ENCODE results near the gene ALDH1A2.

GRCh38 chr15:58103482-58103881, 38.0 kb upstream of the ALDH1A2 start:
- no peak for TF ChIP-seq SIN3A (IDR thresholded peaks at IDR 0.05; ENCODE audit: borderline replicate concordance, low read depth, low read length)
- TF ChIP-seq YY1 (IDR thresholded peaks at IDR 0.05; ENCODE audit: low read depth) = no peak
- no peak for TF ChIP-seq REST (IDR thresholded peaks at IDR 0.05; ENCODE audit: low read depth, low read length)
- no peak for TF ChIP-seq PBX3 (IDR thresholded peaks at IDR 0.05)
- no peak for TF ChIP-seq CTCF (IDR thresholded peaks at IDR 0.05)
- no peak for TF ChIP-seq EP300 (IDR thresholded peaks at IDR 0.05; ENCODE audit: borderline replicate concordance in 1 of 2, low read depth in 1 of 2, low read length in 1 of 2)
- no peak for TF ChIP-seq SMC3 (IDR thresholded peaks at IDR 0.05; ENCODE audit: low read depth, low read length)
